H9 (cell line): ENCODE measurements around the gene TMEM132D. TPM values are rescaled to one million over a fixed set of nuclear protein-coding genes. Genes with fewer than 3 reads are reported as not detected.

Source experiments
- DNase-seq: peaks from one replicate; pipeline ENCODE4 v3.0.0-alpha.2; 2017
- H2AFZ ChIP-seq: one replicate; pipeline ENCODE4 v1.6.1; 2013; ENCODE audit warnings: mild to moderate bottlenecking, low read length, control low read depth, moderate library complexity
- H2AK5ac ChIP-seq: 2 replicates; pipeline ENCODE4 v1.6.1; 2013; ENCODE audit warnings: low read length, control low read depth, mixed read lengths; ENCODE audit not compliant: insufficient read length
- H2BK120ac ChIP-seq: one replicate; pipeline ENCODE4 v1.6.1; 2013; ENCODE audit warnings: low read depth, mild to moderate bottlenecking, low read length, control low read depth, inconsistent platforms; ENCODE audit not compliant: poor library complexity, severe bottlenecking
- H2BK12ac ChIP-seq: 2 replicates; pipeline ENCODE4 v1.6.1; 2013; ENCODE audit warnings: low read length, control low read depth, mixed read lengths, low read depth; ENCODE audit not compliant: insufficient read length
- H2BK15ac ChIP-seq: 2 replicates; pipeline ENCODE4 v1.6.1; 2013; ENCODE audit warnings: low read depth, low read length, control low read depth
- H2BK20ac ChIP-seq: one replicate; pipeline ENCODE4 v1.6.1; 2013; ENCODE audit warnings: low read depth, mild to moderate bottlenecking, low read length, control low read depth, inconsistent platforms; ENCODE audit not compliant: poor library complexity, severe bottlenecking
- H2BK5ac ChIP-seq: 2 replicates; pipeline ENCODE4 v1.6.1; 2013; ENCODE audit warnings: low read length, control low read depth, mixed read lengths; ENCODE audit not compliant: insufficient read length
- H3K14ac ChIP-seq: 2 replicates; pipeline ENCODE4 v1.6.1; 2013; ENCODE audit warnings: low read length, control low read depth; ENCODE audit not compliant: insufficient read depth
- H3K18ac ChIP-seq: 2 replicates; pipeline ENCODE4 v1.6.1; 2013; ENCODE audit warnings: low read depth, mild to moderate bottlenecking, mixed read lengths, low read length, control low read depth; ENCODE audit not compliant: insufficient read length
- H3K23ac ChIP-seq: 2 replicates; pipeline ENCODE4 v1.6.1; 2013; ENCODE audit warnings: low read length, control low read depth, mixed read lengths, low read depth; ENCODE audit not compliant: insufficient read length
- H3K23me2 ChIP-seq: 2 replicates; pipeline ENCODE4 v1.6.1; 2013; ENCODE audit warnings: low read depth, mild to moderate bottlenecking, mixed read lengths, low read length, control low read depth; ENCODE audit not compliant: insufficient read length, poor library complexity, severe bottlenecking
- H3K27ac ChIP-seq: 2 replicates; pipeline ENCODE4 v1.5.1; 2013; ENCODE audit warnings: low read length, control low read depth, mixed read lengths, low read depth; ENCODE audit not compliant: insufficient read length
- H3K27me3 ChIP-seq: 2 replicates; pipeline ENCODE4 v1.6.1; 2013; ENCODE audit warnings: low read length, control low read depth, inconsistent platforms; ENCODE audit not compliant: insufficient read depth
- H3K4ac ChIP-seq: 2 replicates; pipeline ENCODE4 v1.6.1; 2013; ENCODE audit warnings: low read depth, mild to moderate bottlenecking, control low read depth, inconsistent platforms, low read length, moderate library complexity
- H3K4me1 ChIP-seq: 2 replicates; pipeline ENCODE4 v1.6.1; 2013; ENCODE audit warnings: low read length, control low read depth, inconsistent platforms; ENCODE audit not compliant: insufficient read depth
- H3K4me2 ChIP-seq: 2 replicates; pipeline ENCODE4 v1.6.1; 2013; ENCODE audit warnings: low read length, control low read depth, mixed read lengths; ENCODE audit not compliant: insufficient read length, insufficient read depth
- H3K56ac ChIP-seq: 2 replicates; pipeline ENCODE4 v1.6.1; 2013; ENCODE audit warnings: low read depth, mild to moderate bottlenecking, mixed read lengths, low read length, control low read depth; ENCODE audit not compliant: insufficient read length
- H3K79me1 ChIP-seq: 2 replicates; pipeline ENCODE4 v1.6.1; 2013; ENCODE audit warnings: low read depth, mild to moderate bottlenecking, moderate library complexity, low read length, control low read depth, inconsistent platforms; ENCODE audit not compliant: insufficient read depth, poor library complexity, severe bottlenecking
- H3K79me2 ChIP-seq: 2 replicates; pipeline ENCODE4 v1.6.1; 2013; ENCODE audit warnings: low read length, control low read depth, inconsistent platforms; ENCODE audit not compliant: insufficient read depth
- H3K9ac ChIP-seq: 2 replicates; pipeline ENCODE4 v1.6.1; 2013; ENCODE audit warnings: low read length, control low read depth, mixed read lengths; ENCODE audit not compliant: insufficient read length; ENCODE audit errors: extremely low read depth
- H3K9me3 ChIP-seq: one replicate; pipeline ENCODE4 v1.6.1; 2013; ENCODE audit warnings: low read depth, low read length, inconsistent platforms; ENCODE audit not compliant: control insufficient read depth
- H3T11ph ChIP-seq: one replicate; pipeline ENCODE4 v1.6.1; 2013; ENCODE audit warnings: mild to moderate bottlenecking, low read length, control low read depth, inconsistent platforms
- H4K20me1 ChIP-seq: one replicate; pipeline ENCODE4 v1.6.1; 2013; ENCODE audit not compliant: control insufficient read depth, insufficient read length, insufficient read depth
- H4K5ac ChIP-seq: 2 replicates; pipeline ENCODE4 v1.6.1; 2013; ENCODE audit warnings: low read depth, mild to moderate bottlenecking, mixed read lengths, low read length, control low read depth; ENCODE audit not compliant: insufficient read length
- H4K8ac ChIP-seq: replicated peaks from 2 replicates; pipeline ENCODE4 v1.6.1; 2013; ENCODE audit warnings: low read length, control low read depth, mixed read lengths, low read depth; ENCODE audit not compliant: insufficient read length
- H4K91ac ChIP-seq: 2 replicates; pipeline ENCODE4 v1.6.1; 2013; ENCODE audit warnings: low read depth, mild to moderate bottlenecking, moderate library complexity, mixed read lengths, low read length, control low read depth; ENCODE audit not compliant: insufficient read length
- H3K27ac Mint-ChIP-seq, 3 experiments: 2 replicates in 2 of 3; 3 replicates in 1 of 3; pipeline ENCODE4 v1.8.0; 2020 to 2021; ENCODE audit warnings: mixed read lengths in 3 of 3, mild to moderate bottlenecking in 1 of 3, moderate library complexity in 1 of 3
- H3K27me3 Mint-ChIP-seq: 2 replicates; pipeline ENCODE4 v1.8.0; 2021; ENCODE audit warnings: low read depth, mild to moderate bottlenecking, moderate library complexity, mixed read lengths
- H3K36me3 Mint-ChIP-seq, 3 experiments: 2 replicates in 2 of 3; 3 replicates in 1 of 3; pipeline ENCODE4 v1.8.0; 2020 to 2021; ENCODE audit warnings: low read depth in 3 of 3, mixed read lengths in 3 of 3; ENCODE audit not compliant: insufficient read depth in 1 of 3
- H3K4me1 Mint-ChIP-seq, 2 experiments: 2 replicates each; pipeline ENCODE4 v1.8.0; 2020; ENCODE audit warnings: mixed read lengths in 2 of 2
- H3K4me3 Mint-ChIP-seq, 2 experiments: 2 replicates in 1 of 2; 3 replicates in 1 of 2; pipeline ENCODE4 v1.8.0; 2020 to 2021; ENCODE audit warnings: mild to moderate bottlenecking in 2 of 2, mixed read lengths in 2 of 2, moderate library complexity in 1 of 2
- H3K9me3 Mint-ChIP-seq, 2 experiments: 2 replicates in 1 of 2; 3 replicates in 1 of 2; pipeline ENCODE4 v1.8.0; 2020; ENCODE audit warnings: mild to moderate bottlenecking in 2 of 2, mixed read lengths in 2 of 2, moderate library complexity in 1 of 2
- WGBS: extraction: QIAGEN DNeasy Blood & Tissue Kit; methylation state at CpG from one replicate; pipeline ENCODE4 v1.1.7; 2013; ENCODE audit warnings: missing lambda C conversion rate, low lambda C conversion rate, mixed read lengths; ENCODE audit not compliant: insufficient read length; ENCODE audit errors: extremely low coverage; 5-methylcytosine and 5-hydroxymethylcytosine counted together
- total RNA-seq: library from RNA; stranded (reverse); gene quantifications from 2 replicates; pipeline ENCODE4 v1.2.1, GENCODE V29; 2021
- TF ChIP-seq, protein P1 (sequence below): fragments of 200-600 bp; sonication (generic); conservative IDR thresholded peaks from 3 replicates; pipeline ENCODE4 v1.8.0; 2021; ENCODE audit warnings: antibody characterized with exemption, mild to moderate bottlenecking

The TMEM132D gene
- total RNA-seq, 1 experiment from 2014 or later, result 6.1 TPM

DNA sequence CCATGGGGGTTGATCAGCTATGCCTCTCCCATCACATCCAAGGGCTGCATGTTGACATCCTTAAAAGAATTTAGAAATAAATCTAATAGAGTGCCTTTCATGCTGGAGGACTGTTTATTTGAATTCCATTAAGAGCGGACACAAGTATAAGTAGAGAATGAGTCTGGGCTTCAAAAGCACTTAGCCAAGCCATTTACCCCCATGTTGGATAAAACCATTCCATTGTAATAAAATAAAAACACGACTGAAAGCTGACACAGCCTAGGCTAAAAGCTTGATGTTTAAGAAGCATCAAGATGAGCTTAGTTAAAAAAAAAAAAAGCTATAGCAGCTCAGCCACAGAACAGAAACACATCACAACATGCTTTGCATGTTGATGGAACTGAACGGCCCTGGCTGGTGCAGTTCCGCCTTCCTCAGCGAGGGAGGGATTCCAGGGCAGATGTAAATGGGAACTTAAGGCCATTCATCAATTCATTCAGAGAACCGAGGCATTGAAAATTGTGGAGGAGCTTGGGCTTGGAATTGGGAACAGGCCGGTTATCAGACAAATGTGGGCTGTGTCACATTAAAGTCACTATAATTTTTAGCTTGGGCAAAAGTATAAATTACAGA, 41.2 kb downstream of the TMEM132D start:
- no peak overlapping the region for H3K4me3 Mint-ChIP-seq
- H3K4me1 ChIP-seq, result no peaks in the 10 kb centered on the region; the same call in 1 of the 2 replicates
- H4K8ac ChIP-seq, result no peak overlapping the region
- whole genome bisulfite sequencing, result no CpG with 5 or more reads among the region's 7 CpGs
- peaks cover 19 to 25% of the 10 kb centered on the region in 2 experiments for H3K4me1 Mint-ChIP-seq
- no peak overlapping the region for H3K18ac ChIP-seq
- no peaks in the 10 kb centered on the region for H4K20me1 ChIP-seq
- no peak overlapping the region for H2BK12ac ChIP-seq
- no peak overlapping the region for H2AK5ac ChIP-seq
- H3K23me2 ChIP-seq, result no peaks in the 10 kb centered on the region
- no peak overlapping the region for H2BK5ac ChIP-seq
- no peak overlapping the region for H2BK120ac ChIP-seq
- no peak overlapping the region for H4K91ac ChIP-seq
- no peak overlapping the region for H3K27ac Mint-ChIP-seq
- H3K9me3 ChIP-seq, result peaks cover 4% of the 10 kb centered on the region
- H3K4ac ChIP-seq, result no peak overlapping the region
- H3K4me2 ChIP-seq, result no peak overlapping the region
- no peak overlapping the region for H3K23ac ChIP-seq
- H2BK15ac ChIP-seq, result no peak overlapping the region
- no peak overlapping the region for H4K5ac ChIP-seq
- no peak overlapping the region for H2AFZ ChIP-seq
- H3K79me1 ChIP-seq, result no peaks in the 10 kb centered on the region
- no peak for DNase-seq
- H2BK20ac ChIP-seq, result no peak overlapping the region
- H3K56ac ChIP-seq, result no peak overlapping the region
- H3K27me3 ChIP-seq, result no peaks in the 10 kb centered on the region
- H3K9ac ChIP-seq, result no peak overlapping the region
- H3T11ph ChIP-seq, result no peak overlapping the region
- no peak overlapping the region for H3K14ac ChIP-seq
- no peak overlapping the region for H3K27ac ChIP-seq
- TF ChIP-seq, protein P1, sequence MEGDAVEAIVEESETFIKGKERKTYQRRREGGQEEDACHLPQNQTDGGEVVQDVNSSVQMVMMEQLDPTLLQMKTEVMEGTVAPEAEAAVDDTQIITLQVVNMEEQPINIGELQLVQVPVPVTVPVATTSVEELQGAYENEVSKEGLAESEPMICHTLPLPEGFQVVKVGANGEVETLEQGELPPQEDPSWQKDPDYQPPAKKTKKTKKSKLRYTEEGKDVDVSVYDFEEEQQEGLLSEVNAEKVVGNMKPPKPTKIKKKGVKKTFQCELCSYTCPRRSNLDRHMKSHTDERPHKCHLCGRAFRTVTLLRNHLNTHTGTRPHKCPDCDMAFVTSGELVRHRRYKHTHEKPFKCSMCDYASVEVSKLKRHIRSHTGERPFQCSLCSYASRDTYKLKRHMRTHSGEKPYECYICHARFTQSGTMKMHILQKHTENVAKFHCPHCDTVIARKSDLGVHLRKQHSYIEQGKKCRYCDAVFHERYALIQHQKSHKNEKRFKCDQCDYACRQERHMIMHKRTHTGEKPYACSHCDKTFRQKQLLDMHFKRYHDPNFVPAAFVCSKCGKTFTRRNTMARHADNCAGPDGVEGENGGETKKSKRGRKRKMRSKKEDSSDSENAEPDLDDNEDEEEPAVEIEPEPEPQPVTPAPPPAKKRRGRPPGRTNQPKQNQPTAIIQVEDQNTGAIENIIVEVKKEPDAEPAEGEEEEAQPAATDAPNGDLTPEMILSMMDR, result no peak
- H3K36me3 Mint-ChIP-seq, result peaks cover 16 to 31% (median 23%) of the 10 kb centered on the region in 3 experiments
- H3K79me2 ChIP-seq, result peaks cover 4% of the 10 kb centered on the region; the same call in 1 of the 2 replicates
- peaks cover 10 to 25% of the 10 kb centered on the region in 2 experiments; a peak in 4 of 5 replicates for H3K9me3 Mint-ChIP-seq
- H3K27me3 Mint-ChIP-seq, result no peaks in the 10 kb centered on the region
